Thoracic aorta (tissue), 2 donors: ENCODE results near the gene ALCAM. TPM values are rescaled to one million over a fixed set of nuclear protein-coding genes. Genes with fewer than 3 reads are reported as not detected.

Source experiments
- ATAC-seq: fragments of 150-250 bp; one replicate; pipeline ENCODE4 v1.8.0; 2017; ENCODE audit warnings: low read depth; ENCODE audit not compliant: insufficient number of reproducible peaks, low FRiP score
- DNase-seq: peaks from one replicate; pipeline ENCODE4 v3.0.0-alpha.2; 2020; ENCODE audit warnings: low spot score
- H3K27ac ChIP-seq, 2 donors: fragments of 200-600 bp; sonication (generic); 1 replicate in 1 of 2; 2 replicates in 1 of 2; pipeline ENCODE4 v1.5.1; 2016; ENCODE audit warnings: mild to moderate bottlenecking in 2 of 2, moderate library complexity in 2 of 2
- H3K27me3 ChIP-seq: fragments of 200-600 bp; sonication (generic); replicated peaks from 2 replicates; pipeline ENCODE4 v1.6.0; 2016; ENCODE audit warnings: mild to moderate bottlenecking; ENCODE audit not compliant: insufficient read depth
- H3K36me3 ChIP-seq: fragments of 200-600 bp; sonication (generic); one replicate; pipeline ENCODE4 v1.5.1; 2016
- H3K4me1 ChIP-seq, 2 donors: fragments of 200-600 bp; sonication (generic); 1 replicate in 1 of 2; 2 replicates in 1 of 2; pipeline versions ENCODE4 v1.5.1 to v1.6.0; 2016; ENCODE audit warnings: low read depth in 2 of 2, mild to moderate bottlenecking in 1 of 2; ENCODE audit not compliant: control insufficient read depth in 1 of 2
- H3K4me3 ChIP-seq: fragments of 200-600 bp; sonication (generic); 2 replicates; pipeline ENCODE4 v1.5.1; 2016; ENCODE audit warnings: mild to moderate bottlenecking
- H3K9me3 ChIP-seq: fragments of 200-600 bp; sonication (generic); 2 replicates; pipeline ENCODE4 v1.5.1; 2016
- total RNA-seq, 2 donors: library from RNA; depleted of rRNA; stranded (reverse); fragments of >200 nt; gene quantifications; one replicate each; pipeline versions ENCODE4 v1.1.0 to v1.2.3, GENCODE V29; 2016
- TF ChIP-seq, protein P1 (sequence below): fragments of 200-600 bp; sonication (generic); IDR thresholded peaks from one replicate; pipeline ENCODE4 v1.5.1; 2019; ENCODE audit warnings: antibody characterized with exemption

Gene ALCAM
- total RNA-seq, 2 donors from 2014 or later, result 109 to 122 TPM

DNA sequence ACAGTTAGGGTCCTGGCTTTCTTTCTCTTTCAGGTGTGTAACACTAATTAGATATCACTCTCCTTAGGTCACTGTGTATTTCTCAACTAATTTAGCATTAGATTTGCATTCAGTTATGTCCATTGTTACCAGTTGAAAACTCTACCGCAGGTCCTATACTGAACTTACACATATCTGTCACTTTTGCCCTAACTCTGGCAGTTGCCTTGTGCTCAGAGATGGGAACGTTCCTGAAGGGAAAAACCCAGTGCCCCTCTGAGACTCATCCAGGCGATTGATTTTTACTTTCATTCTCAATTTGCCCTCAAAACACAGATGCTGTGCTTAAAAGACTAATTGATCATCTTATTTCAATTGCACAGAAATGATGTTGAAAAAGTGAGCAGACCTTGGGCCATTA lies 249.1 kb downstream of the ALCAM start:
- Histone ChIP-seq H3K27ac (no peak overlapping the region), H3K27me3 (no peaks in the 10 kb centered on the region), H3K9me3 (no peaks in the 10 kb centered on the region), H3K4me1 (no peaks in the 10 kb centered on the region), H3K36me3 (no peaks in the 10 kb centered on the region), H3K4me3 (no peak overlapping the region)
- DNase-seq, result no peak
- no peak for ATAC-seq
- TF ChIP-seq, protein P1, sequence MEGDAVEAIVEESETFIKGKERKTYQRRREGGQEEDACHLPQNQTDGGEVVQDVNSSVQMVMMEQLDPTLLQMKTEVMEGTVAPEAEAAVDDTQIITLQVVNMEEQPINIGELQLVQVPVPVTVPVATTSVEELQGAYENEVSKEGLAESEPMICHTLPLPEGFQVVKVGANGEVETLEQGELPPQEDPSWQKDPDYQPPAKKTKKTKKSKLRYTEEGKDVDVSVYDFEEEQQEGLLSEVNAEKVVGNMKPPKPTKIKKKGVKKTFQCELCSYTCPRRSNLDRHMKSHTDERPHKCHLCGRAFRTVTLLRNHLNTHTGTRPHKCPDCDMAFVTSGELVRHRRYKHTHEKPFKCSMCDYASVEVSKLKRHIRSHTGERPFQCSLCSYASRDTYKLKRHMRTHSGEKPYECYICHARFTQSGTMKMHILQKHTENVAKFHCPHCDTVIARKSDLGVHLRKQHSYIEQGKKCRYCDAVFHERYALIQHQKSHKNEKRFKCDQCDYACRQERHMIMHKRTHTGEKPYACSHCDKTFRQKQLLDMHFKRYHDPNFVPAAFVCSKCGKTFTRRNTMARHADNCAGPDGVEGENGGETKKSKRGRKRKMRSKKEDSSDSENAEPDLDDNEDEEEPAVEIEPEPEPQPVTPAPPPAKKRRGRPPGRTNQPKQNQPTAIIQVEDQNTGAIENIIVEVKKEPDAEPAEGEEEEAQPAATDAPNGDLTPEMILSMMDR, result no peak

DNA sequence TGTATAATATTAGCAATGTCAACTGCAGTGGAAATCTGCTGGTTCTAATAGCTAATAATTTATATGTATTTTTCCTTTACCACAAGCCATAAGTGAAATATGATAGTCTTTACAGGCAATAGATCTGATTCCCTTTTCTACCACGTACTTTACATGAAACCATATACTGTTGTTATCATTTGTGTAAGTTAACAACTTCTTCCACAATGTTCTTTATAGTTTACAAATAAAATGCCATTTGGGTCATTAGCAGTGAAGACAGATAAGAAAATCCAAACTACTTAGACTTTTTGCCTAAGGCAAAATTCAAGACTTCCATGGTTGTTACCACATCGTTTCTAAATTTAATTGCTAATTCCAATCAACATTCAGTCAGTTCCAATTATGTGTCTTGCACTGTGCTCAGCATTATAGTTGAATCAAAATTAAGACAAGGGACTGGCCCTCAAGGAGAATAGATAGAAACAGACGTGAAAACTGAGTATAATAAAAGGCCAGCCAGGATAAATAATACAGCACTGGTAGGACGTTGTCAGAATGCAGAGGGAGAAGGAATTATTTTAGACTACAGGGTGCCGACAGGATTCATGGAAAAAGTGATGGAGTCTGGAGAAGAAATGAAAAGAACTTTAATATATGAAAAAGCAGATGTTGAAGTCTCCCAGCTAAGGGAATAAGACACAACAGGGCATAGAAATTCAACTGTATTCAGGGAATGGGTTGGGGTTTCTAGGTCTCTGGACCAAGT lies 249.8 kb downstream of the ALCAM start:
- Histone ChIP-seq H3K36me3 (no peaks in the 10 kb centered on the region), H3K4me1 (no peaks in the 10 kb centered on the region), H3K27ac (no peak overlapping the region), H3K27me3 (no peaks in the 10 kb centered on the region), H3K9me3 (no peaks in the 10 kb centered on the region), H3K4me3 (no peak overlapping the region)
- no peak for DNase-seq
- ATAC-seq, result no peak
- TF ChIP-seq, protein P1, result no peak

DNA sequence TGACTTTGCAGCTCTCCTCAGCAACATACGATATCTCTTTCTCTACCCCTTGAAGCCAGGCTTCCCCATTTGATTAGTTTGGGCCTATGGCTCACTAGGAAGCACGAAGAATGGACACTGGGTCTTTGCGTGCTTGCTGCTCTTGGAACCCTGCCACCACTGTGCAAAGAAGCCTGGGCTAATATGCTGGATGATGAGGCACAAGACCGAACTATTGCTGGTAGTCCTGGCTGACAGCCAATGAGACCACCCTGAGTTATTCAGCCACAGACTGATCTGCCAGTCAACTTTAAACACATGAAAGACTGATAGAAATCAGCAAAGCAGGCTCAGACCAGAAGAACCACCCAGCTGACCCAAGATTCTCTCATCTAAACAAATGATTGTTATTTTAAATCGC lies 251.8 kb downstream of the ALCAM start:
- no peak overlapping the region for H3K4me3 ChIP-seq

DNA sequence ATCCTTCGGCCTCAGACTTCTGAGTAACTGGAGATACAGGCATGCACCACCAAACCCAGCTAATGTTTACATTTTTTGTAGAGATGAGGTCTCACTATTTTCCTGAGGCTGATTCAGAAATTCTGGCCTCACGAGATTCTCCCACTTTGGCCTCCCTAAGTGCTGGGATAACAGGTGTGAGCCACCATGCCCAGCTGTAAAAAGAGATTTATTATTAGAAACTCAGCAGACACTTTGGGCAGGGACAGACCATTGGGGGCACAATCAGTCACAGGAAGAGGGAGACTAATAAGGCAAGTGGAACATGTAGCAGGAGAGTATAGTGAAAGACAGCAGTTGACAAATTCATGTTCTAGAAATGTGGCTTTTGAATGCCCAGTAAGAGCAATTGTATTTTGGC lies 252.9 kb downstream of the ALCAM start:
- TF ChIP-seq, protein P1, result no peak
- ATAC-seq, result no peak
- H3K4me3 ChIP-seq, result no peak overlapping the region

More for the DNA sequence above, 251.8 kb downstream of the ALCAM start:
- Histone ChIP-seq H3K27ac (no peak overlapping the region), H3K9me3 (no peaks in the 10 kb centered on the region), H3K36me3 (no peaks in the 10 kb centered on the region), H3K27me3 (no peaks in the 10 kb centered on the region), H3K4me1 (no peaks in the 10 kb centered on the region)
- no peak for ATAC-seq
- DNase-seq, result no peak
- TF ChIP-seq, protein P1, result no peak

DNA sequence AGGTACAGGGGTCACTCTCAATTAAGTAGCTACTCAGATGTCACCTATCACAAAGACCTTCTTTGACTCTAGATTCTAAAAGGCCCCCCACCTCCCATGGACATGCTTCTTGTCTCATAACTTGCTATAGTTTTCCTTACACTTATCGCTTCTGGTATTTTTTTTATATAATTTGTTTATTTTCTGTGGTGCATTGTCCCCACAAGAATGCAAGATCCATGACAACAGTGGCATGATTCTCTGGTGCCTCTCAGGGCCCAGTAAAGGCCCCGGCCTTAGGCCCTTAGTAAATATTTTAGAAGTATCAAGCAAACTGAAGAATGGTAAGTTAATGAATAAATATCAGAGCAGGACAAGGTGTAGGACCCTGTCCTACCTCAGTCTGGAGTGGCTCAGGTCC lies 253.5 kb downstream of the ALCAM start:
- Histone ChIP-seq H3K4me1 (no peaks in the 10 kb centered on the region), H3K36me3 (no peaks in the 10 kb centered on the region), H3K4me3 (no peak overlapping the region), H3K9me3 (no peaks in the 10 kb centered on the region), H3K27me3 (no peaks in the 10 kb centered on the region), H3K27ac (no peak overlapping the region)
- ATAC-seq, result no peak
- DNase-seq, result no peak
- TF ChIP-seq, protein P1, result no peak

More for the DNA sequence above, 252.9 kb downstream of the ALCAM start:
- Histone ChIP-seq H3K4me1 (no peaks in the 10 kb centered on the region), H3K27ac (no peak overlapping the region), H3K27me3 (no peaks in the 10 kb centered on the region), H3K36me3 (no peaks in the 10 kb centered on the region), H3K9me3 (no peaks in the 10 kb centered on the region)
- DNase-seq, result no peak
